Activated CD4-positive, alpha-beta T cell treated with anti-CD3 and anti-CD28 coated beads, Interleukin-10, Interleukin-2, amounts not matched to agents 100 ng/mL and 50 ng/mL, durations not matched to agents 16 hours and 8 hours (primary cell): ENCODE measurements around the gene PPIL3.
"Not testable (repeated sequence)": the region's sequence is repeated elsewhere in the genome, so short reads cannot be mapped to it uniquely, and the experiment has no call there.

Source experiments
- DNase-seq: peaks from one replicate; pipeline ENCODE4 v3.0.0-alpha.2; 2020

The PPIL3 gene

GRCh38 chr2:200888704-200889625 is at the start of gene PPIL3, which contains the start of gene NIF3L1:
Gene PPIL3, minus strand, starts transcription at chr2:200889077. Its CDS starts 1,462 bp downstream, at chr2:200887615.
Gene NIF3L1, plus strand, starts transcription at chr2:200889371. Its CDS starts 2,573 bp downstream, at chr2:200891944.
- peak; percentile 99 for DNase-seq

- no peak for DNase-seq
These were observed 42.2 kb upstream of the PPIL3 start for GRCh38 chr2:200930947-200931626.

- DNase-seq, result no peak
These were observed 40.7 kb upstream of the PPIL3 start for GRCh38 chr2:200929334-200930249.

- peak; percentile 67 for DNase-seq
These were observed 33.6 kb upstream of the PPIL3 start for GRCh38 chr2:200922439-200922838.

- DNase-seq, result no peak
These were observed 24.8 kb upstream of the PPIL3 start for GRCh38 chr2:200913654-200914053.

- no peak for DNase-seq
These were observed 21.1 kb upstream of the PPIL3 start for GRCh38 chr2:200909958-200910357.

- peak; percentile 66 for DNase-seq
These were observed 16.9 kb upstream of the PPIL3 start for GRCh38 chr2:200905618-200906296.

- DNase-seq, result peak; percentile 85
These were observed 12.7 kb upstream of the PPIL3 start for GRCh38 chr2:200901459-200902072.

GRCh38 chr2:200899482-200899881 is 10.6 kb upstream of the PPIL3 start:
- DNase-seq, result no peak

- not testable (repeated sequence) for DNase-seq
These were observed 7.1 kb downstream of the PPIL3 start for GRCh38 chr2:200881715-200882249.

- DNase-seq, result no peak
These were observed 10.5 kb downstream of the PPIL3 start for GRCh38 chr2:200878289-200878880.

- DNase-seq, result no peak
These were observed 11.4 kb downstream of the PPIL3 start for GRCh38 chr2:200877443-200877842.

GRCh38 chr2:200873560-200873959 is 15.3 kb downstream of the PPIL3 start:
- no peak for DNase-seq

GRCh38 chr2:200871151-200871550 is 17.7 kb downstream of the PPIL3 start:
- DNase-seq, result no peak

GRCh38 chr2:200869014-200869413 is 19.9 kb downstream of the PPIL3 start:
- DNase-seq, result no peak

GRCh38 chr2:200864176-200865034 is 24.5 kb downstream of the PPIL3 start, which contains the start of gene CLK1:
Gene CLK1, minus strand, starts transcription at chr2:200864658. Its CDS starts 2,796 bp downstream, at chr2:200861862.
- peak; percentile 98 for DNase-seq

- no peak for DNase-seq
These were observed 25.1 kb downstream of the PPIL3 start for GRCh38 chr2:200863782-200864175.

GRCh38 chr2:200862532-200863000 is 26.3 kb downstream of the PPIL3 start:
- DNase-seq, result peak; percentile 86

GRCh38 chr2:200861617-200862155 is 27.2 kb downstream of the PPIL3 start:
- DNase-seq, result no peak
